Fibroblast of villous mesenchyme (primary cell): ENCODE measurements around the gene MOCS1. TPM values are rescaled to one million over a fixed set of nuclear protein-coding genes. Genes with fewer than 3 reads are reported as not detected.

Experiments used
- DNase-seq: peaks from one replicate; pipeline ENCODE4 v3.0.0-alpha.2; 2010; ENCODE audit warnings: low read depth
- H3K4me3 ChIP-seq: 2 replicates; pipeline ENCODE4 v1.5.1; 2011; ENCODE audit warnings: low read depth, mild to moderate bottlenecking, low read length
- total RNA-seq: library from RNA; depleted of rRNA; stranded (reverse); fragments of >200 nt; gene quantifications from 2 replicates; pipeline ENCODE4 v1.2.3, GENCODE V29; 2012
- TF ChIP-seq, protein P1 (sequence below): IDR thresholded peaks from 2 replicates; pipeline ENCODE4 v1.5.1; 2012; ENCODE audit warnings: low read depth, mild to moderate bottlenecking, low read length; ENCODE audit not compliant: insufficient read depth

The MOCS1 gene
- total RNA-seq, 1 donor, result 10.8 TPM

GRCh38 chr6:39932386-39932910 lies 1.8 kb downstream of the MOCS1 start:
- no peak overlapping the region for H3K4me3 ChIP-seq
- no peak for DNase-seq
- TF ChIP-seq, protein P1, sequence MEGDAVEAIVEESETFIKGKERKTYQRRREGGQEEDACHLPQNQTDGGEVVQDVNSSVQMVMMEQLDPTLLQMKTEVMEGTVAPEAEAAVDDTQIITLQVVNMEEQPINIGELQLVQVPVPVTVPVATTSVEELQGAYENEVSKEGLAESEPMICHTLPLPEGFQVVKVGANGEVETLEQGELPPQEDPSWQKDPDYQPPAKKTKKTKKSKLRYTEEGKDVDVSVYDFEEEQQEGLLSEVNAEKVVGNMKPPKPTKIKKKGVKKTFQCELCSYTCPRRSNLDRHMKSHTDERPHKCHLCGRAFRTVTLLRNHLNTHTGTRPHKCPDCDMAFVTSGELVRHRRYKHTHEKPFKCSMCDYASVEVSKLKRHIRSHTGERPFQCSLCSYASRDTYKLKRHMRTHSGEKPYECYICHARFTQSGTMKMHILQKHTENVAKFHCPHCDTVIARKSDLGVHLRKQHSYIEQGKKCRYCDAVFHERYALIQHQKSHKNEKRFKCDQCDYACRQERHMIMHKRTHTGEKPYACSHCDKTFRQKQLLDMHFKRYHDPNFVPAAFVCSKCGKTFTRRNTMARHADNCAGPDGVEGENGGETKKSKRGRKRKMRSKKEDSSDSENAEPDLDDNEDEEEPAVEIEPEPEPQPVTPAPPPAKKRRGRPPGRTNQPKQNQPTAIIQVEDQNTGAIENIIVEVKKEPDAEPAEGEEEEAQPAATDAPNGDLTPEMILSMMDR, result no peak

DNA sequence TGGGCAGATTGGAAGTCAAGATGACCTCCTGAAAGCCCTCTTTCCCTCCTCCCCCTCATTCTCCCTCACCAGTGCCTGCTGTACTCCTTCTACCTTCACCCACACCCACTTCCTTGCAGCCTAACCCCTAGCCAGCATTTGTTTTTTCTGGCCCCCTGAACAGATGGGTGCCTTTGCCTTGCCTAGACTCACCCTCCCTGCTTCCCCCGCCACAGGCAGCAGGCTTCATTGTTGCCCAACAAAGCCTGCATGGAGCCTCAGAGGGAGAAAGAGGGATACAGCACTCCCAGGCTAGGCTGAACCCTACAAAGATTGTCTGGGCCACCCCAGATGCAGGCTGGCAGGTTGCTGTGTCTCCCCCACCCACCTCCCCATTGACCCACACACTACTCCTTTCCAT lies 2.7 kb downstream of the MOCS1 start:
- H3K4me3 ChIP-seq, result no peak overlapping the region
- TF ChIP-seq, protein P1, result no peak
- no peak for DNase-seq

- TF ChIP-seq, protein P1, result no peak
- no peak overlapping the region for H3K4me3 ChIP-seq
- no peak for DNase-seq
Observed at GRCh38 chr6:39930540-39930939, 3.7 kb downstream of the MOCS1 start.

DNA sequence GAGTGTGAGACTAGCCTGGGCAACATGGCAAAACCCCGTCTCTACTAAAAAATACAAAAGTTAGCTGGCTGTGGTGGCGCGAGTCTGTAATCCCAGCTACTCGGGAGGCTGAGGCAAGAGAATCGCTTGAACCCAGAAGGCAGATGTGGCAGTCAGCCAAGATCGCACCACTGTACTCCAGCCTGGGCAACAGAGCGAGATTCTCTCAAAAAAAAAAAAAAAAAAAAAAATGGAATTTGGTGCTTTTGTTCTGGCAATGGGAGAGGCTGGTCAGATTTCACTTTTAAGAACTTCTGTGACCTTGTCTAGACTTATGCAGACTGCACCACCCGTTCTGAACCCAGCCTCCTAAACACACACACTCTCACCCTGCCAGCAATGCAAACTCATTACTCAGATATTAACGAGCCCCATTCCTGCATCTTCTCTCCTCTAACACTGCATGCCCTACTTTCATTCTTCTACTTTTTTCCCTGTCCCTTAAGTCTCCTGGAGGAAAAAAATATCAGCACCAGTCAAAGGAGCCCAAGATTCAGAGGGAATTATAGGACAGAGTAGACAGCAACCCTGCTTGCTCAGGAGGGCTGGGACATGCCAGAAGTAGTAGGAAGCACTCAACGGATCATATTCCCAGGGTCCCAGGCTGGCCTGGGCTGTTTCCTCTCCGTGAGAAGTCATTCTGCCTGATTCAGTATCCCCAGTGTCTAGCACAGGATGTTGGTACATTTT lies 4.4 kb downstream of the MOCS1 start:
- DNase-seq, result peak; percentile 24
- H3K4me3 ChIP-seq, result no peak overlapping the region
- TF ChIP-seq, protein P1, result no peak

GRCh38 chr6:39929039-39929732 lies 5.1 kb downstream of the MOCS1 start:
- TF ChIP-seq, protein P1, result no peak
- H3K4me3 ChIP-seq, result no peak overlapping the region
- DNase-seq, result no peak

DNA sequence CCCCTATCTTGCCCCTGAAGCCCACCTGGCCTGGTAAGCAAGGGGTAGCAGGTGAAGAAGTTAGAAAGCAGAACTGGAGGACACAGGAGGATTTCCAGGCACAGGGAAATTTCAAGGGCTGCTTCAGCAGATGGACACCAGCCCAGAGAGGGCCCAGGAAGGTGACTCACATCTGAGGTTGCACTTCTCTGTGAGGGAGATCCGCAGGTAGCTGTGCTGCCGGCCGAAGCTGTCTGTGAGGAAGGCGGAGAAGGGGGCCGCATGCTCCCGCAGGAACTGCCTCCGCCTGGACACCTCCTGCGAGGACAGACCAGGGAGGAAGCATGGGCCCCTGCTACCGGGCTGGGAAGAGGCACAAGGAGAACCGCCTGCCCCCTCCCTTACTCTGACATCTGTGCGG lies 7.1 kb downstream of the MOCS1 start:
- no peak overlapping the region for H3K4me3 ChIP-seq
- TF ChIP-seq, protein P1, result no peak
- DNase-seq, result no peak
